ELF-1 (cell line): Measurements from ENCODE around the gene WBP1.

ENCODE experiments used
- DNase-seq: peaks from one replicate; pipeline ENCODE4 v3.0.0-alpha.2; 2016; ENCODE audit warnings: low read depth, low spot score

The WBP1 gene

DNA sequence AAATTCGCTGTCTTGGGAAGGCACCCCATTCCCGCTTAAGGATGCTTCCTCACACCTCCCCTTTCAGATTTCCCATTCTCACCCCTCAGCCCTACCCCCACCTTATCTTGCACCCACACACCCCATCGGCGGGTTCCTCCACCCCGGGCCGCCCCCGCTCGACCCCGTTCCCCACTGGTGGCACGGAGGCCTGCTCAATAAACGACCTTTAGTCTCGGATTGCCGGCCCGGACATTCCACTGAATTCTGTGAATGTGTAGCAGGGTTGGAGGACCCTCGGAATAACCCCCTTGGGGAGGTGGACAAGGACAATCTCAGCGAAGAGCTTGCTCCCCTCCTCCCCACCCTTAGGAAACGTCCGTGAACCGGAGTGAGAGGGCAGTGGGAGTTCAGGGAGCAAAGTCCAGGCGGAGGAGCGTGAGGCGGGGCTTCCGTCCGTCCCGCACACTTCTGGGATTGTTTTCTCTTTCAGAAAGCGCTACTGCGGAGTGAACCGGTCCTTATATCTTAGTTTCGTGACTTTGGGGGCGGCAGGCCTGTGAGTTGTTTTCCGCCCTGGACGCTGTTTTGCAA lies 44.0 kb downstream of the WBP1 start:
- DNase-seq: peak; percentile 29

- peak; percentile 82 for DNase-seq
These were observed 44.7 kb downstream of the WBP1 start for GRCh38 chr2:74502720-74503505.

DNA sequence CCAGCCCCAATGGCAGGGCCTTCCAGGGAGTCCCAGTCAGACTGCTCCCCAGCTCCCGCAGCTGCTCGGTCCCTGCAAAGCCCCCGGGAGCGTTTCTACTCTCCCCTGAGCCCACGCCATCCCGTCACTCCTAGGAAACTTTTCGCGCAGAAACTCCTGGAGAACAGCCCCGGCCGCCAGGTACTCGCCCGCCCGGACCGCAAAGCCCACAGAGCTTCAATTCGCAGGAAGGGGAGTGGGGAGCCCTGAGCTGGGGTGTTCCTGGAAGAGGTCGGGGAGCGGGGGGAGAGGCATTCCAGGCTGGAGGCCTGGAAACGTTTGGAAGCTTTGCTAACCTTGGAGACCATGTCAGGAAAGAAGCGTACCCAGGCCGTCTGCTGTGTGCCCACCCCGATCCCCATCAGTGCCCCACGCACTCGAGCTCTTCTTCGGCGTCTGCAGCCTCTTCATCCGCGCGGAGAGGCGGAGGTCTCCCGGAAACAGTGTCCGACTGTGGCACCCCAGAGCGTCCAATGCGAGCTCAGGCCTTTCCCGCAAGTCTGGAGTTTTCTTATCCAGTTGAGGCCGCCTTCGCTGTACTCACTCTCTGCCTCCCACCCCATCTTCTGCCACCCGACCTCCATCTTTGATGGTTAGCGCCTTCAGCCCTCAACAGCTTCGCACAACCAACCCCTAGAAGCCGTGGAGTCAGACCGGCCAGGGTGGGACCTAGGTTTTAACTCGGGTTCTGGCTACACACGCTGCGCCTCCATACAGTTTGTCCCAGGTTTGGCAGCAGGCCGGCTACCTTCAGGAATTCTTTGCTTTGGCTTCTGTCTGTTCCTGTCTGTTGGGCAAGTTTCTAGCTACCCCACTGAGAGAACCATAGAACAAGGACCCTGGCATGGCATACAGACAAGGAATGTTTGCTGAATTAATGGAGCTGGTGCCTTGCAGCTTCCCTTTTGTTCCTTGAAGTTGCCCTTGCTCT lies 45.6 kb downstream of the WBP1 start:
- no peak for DNase-seq

DNA sequence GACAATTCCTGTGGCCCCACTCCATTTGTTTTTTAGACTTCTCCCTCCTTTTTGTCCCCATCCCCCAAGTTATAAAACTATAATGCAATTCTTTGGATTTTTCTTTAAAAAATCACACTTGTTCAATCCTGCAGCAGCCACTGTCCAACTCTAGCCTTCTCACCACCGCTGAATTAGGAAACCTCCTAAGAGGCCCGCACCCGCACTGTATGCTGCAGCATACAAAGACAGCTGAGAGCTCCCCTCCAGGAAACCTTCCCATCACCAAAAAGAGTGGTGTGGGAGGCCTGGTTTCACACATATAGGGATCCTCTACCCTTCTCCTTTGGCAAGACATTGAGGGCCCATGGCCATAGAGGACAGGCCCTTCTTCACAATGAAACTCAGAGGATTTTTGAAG lies 46.4 kb downstream of the WBP1 start:
- DNase-seq: no peak

DNA sequence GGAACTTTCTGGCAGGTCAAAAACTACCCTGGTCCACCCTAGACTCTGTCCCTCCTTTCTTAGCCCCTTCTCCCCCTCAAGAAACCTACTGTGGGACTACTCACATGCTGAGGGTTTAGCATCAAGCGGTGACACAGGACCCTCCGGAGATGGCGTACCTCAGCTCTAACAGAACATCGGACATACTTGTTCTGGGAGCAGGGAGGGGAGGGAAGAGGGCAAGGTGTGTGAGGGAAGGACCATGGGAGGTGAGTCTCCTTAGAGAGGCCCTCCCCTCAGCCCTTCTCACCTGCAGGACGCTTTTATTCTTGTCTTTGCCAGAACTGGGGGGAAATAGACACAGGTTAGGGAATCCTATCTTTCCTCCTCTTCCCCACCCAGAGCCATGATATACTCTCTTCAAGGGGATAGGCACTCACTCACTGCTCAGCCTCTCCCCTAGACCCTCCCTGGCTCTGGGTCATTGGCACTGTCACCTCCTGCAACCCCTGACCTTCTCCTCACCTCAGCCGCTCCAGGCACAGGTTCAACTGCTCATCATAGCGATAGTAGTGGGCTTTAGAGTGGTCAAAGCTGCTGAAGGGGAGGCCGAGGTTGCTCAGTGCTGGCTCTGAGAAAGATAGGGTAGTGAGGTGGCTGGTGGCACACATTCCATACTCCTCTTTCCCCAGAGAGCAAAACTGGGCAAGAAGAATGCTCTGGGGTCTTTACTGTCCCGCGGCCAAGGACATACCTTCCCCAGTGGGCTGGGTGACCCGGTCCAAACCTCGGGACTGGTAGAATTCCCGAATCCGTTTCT lies 47.4 kb downstream of the WBP1 start:
- DNase-seq: no peak

DNA sequence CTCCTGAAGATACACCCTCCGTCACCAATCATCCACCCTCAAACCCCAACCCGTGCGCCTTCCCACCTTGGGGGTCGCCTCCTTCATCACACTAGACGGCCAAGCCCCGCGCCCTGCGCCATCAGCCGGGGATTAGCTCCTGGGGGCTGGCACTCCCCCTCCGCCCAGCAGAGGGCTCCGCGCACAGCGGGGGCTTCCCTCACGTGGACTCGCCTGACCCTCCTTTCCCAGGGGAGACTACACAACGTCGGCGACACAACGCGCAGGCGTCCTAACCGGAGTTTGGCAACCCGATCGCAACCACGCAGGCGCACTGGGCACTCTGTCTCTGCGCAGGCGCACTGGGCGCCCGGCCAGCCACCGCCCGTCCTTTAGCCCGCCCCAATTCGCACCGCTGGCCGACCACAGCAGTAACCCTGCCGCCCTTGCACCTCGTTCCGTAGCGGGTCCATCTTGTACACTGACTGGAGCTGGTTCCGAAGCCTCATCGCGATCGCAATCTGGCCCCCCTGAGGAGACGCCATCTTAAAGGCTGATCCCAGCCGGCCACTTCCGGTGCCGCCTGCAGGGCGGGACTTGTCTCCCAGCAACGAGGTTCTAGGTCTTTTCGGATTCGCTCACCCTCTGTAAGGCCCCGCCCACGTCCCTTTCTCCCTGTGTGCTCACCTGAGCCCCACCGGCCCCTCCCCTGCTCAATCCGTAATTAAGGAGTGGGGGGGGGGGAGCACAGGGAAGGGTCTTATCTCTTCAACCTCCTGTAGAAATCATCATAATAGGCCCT lies 49.1 kb downstream of the WBP1 start, which contains the start of gene PCGF1:
PCGF1 (minus strand) TSS at position 551 of the 781 bp plus-strand sequence; CDS start at position 524, 27 bp downstream.
- peak; percentile 99 for DNase-seq

DNA sequence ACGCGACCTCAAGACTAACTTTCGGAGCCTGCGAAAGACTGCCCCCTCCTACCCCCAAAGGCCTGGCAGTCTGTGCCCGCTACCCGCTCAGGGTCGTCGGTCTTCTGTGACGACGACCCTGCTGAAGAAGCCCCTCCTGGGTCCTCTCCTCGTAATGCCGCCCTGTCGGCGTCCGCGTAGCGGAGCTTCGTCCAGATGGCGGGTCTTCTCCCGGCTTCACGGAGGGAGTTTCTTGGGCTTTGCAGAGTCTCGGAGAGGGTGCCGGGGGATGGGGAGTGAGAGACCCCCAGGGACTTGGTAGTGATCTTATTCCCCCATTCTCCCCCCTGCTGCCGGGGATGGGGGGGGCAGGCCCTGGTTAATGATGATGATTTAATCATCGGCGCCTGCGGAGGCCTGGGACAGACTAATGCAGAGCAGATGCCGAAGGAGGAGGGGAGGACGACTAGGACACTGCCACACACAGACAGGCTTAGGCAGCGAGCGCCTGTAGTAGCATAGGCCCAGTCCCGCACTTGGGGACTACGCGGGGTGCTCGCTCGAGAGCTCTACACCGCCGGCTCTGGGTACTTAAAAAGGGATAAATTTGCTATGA lies 49.8 kb downstream of the WBP1 start:
- DNase-seq: no peak

DNA sequence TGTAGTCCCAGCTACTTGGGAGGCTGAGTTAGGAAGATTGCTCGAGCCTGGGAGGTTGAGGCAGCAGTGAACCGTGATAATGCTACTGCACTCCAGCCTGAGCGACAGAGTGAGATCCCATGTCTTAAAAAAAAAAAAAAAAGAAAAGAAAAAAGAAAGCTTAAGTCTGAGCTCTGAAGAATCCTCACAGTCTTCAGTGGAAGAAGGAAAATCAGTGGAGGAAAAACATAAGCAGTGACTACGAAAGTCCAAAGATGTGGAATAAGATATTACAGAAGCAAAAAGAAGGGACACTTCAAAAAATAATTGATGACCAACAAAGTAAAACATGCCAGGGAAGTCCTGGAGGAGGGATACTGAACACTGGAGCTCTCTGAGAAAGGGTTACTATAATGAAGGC lies 52.0 kb downstream of the WBP1 start:
- no peak for DNase-seq
